ENCODE measurements around the gene ROMO1. TPM values are rescaled to one million over a fixed set of nuclear protein-coding genes. Genes with fewer than 3 reads are reported as not detected.

ROMO1 gene
- total and polyA plus RNA-seq, 7 donors = 133 to 379 (median 172) TPM

DNA sequence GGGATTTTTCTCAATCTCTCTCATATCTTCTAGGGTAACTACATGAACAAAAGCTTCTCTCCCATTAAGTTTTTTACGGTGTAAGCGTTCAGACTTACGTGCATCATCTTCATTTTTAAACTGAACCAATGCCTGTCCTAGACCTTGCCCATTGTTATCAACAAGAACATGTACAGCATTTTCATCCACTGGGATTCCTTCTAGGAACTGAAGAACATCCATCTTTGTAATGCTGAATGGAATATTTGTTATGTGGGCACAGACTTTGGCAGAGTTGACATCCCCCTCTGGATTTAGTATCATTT lies 45.8 kb upstream of the ROMO1 start:
- intact Hi-C loops (cut with DNase I) = loop anchor here in 1 of 2 donors (10.0 kb wide), 1 partner anchor 61 kb away; no protein-coding TSS in a partner anchor
- no peak for ATAC-seq
- DNase-seq = no peak
- Histone ChIP-seq H3K9me3 (no peaks in the 10 kb centered on the region), H3K27ac (no peak overlapping the region), H3K36me3 (ENCODE audit: insufficient read depth in 1 of 2, low read depth in 1 of 2) (peaks cover 4 to 38% of the 10 kb centered on the region in 2 donors), H3K4me1 (peaks cover 64% of the 10 kb centered on the region), H3K4me3 (no peak overlapping the region), H3K27me3 (ENCODE audit: insufficient read depth in 3 of 3, low read length in 2 of 3) (no peaks in the 10 kb centered on the region)
- TF ChIP-seq CTCF (IDR thresholded peaks at IDR 0.05) = no peak
- 98 to 99% (median 98%) methylated on average over 3 of the region's 3 CpGs for WGBS, 3 donors

GRCh38 chr20:35653893-35654292 lies 45.3 kb upstream of the ROMO1 start:
- Histone ChIP-seq H3K27ac (no peak overlapping the region), H3K36me3 (ENCODE audit: insufficient read depth in 1 of 2, low read depth in 1 of 2) (peaks cover 4 to 38% of the 10 kb centered on the region in 2 donors), H3K27me3 (ENCODE audit: insufficient read depth in 3 of 3, low read length in 2 of 3) (no peaks in the 10 kb centered on the region), H3K9me3 (no peaks in the 10 kb centered on the region), H3K4me3 (no peak overlapping the region), H3K4me1 (peaks cover 62% of the 10 kb centered on the region)
- ATAC-seq = no peak
- intact Hi-C loops (cut with DNase I) = loop anchor here in 1 of 2 donors (10.0 kb wide), 1 partner anchor 61 kb away; no protein-coding TSS in a partner anchor
- WGBS, 3 donors = 92 to 94% (median 94%) methylated on average over 4 of the region's 4 CpGs
- no peak for TF ChIP-seq CTCF (IDR thresholded peaks at IDR 0.05)
- DNase-seq = no peak

DNA sequence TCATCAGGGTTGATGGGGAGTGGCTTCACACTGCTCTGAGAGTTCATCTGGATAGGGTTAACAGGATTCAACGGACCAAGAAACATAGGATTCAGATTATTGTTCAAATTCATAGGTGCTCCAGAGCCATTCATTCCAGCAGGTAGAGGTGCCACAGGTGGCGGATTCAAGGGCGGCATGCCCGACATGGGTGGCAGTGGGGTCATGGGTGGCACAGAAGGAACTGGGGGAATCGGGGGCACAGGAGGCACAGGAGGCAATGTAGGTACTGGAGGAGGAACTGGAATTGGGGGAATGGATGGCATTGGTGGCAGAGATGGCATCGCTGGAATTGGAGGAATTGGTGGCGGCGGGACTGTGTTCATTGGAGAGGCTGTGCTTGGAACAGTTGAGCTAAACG lies 44.8 kb upstream of the ROMO1 start:
- no peaks in the 10 kb centered on the region for H3K9me3 ChIP-seq
- peaks cover 60% of the 10 kb centered on the region for H3K4me1 ChIP-seq
- ATAC-seq (no peak), DNase-seq (no peak)
- H3K4me3 ChIP-seq = no peak overlapping the region
- H3K27me3 ChIP-seq (ENCODE audit: insufficient read depth in 3 of 3, low read length in 2 of 3) = no peaks in the 10 kb centered on the region
- intact Hi-C loops (cut with DNase I) = loop anchor here in 1 of 2 donors (10.0 kb wide), 1 partner anchor 60 kb away; no protein-coding TSS in a partner anchor
- WGBS, 3 donors = 92 to 97% (median 94%) methylated on average over 9 of the region's 9 CpGs
- no peak overlapping the region for H3K27ac ChIP-seq
- peaks cover 4 to 38% of the 10 kb centered on the region in 2 donors for H3K36me3 ChIP-seq (ENCODE audit: insufficient read depth in 1 of 2, low read depth in 1 of 2)
- no peak for TF ChIP-seq CTCF (IDR thresholded peaks at IDR 0.05)

DNA sequence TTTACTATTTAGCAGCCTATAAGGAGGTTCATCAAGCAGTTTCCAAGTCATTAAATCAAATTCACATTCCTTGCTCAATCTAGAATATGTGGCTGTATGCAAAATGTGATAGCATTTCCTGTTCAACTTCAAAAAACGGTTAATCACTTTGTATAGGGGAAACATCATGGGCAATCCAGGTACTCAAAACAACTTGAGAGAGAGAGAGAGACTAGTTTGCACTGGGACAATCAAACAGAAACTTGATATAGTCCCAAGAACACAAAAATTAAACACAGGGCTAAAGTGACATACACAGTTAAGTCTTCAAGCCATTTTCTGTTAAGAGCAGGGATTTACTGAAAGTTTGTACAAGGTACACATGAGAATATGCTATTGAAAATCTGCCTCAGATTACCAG lies 41.9 kb upstream of the ROMO1 start:
- ATAC-seq = no peak
- H3K9me3 ChIP-seq = no peaks in the 10 kb centered on the region
- TF ChIP-seq CTCF (IDR thresholded peaks at IDR 0.05) = no peak
- no peaks in the 10 kb centered on the region for H3K27me3 ChIP-seq (ENCODE audit: insufficient read depth in 3 of 3, low read length in 2 of 3)
- intact Hi-C loops (cut with DNase I) = loop anchor here in 1 of 2 donors (10.0 kb wide), 1 partner anchor 58 kb away; no protein-coding TSS in a partner anchor
- no peak overlapping the region for H3K4me3 ChIP-seq
- peaks cover 59% of the 10 kb centered on the region for H3K4me1 ChIP-seq
- H3K36me3 ChIP-seq (ENCODE audit: insufficient read depth in 1 of 2, low read depth in 1 of 2) = peaks cover 4 to 28% of the 10 kb centered on the region in 2 donors
- H3K27ac ChIP-seq = no peak overlapping the region
- no peak for DNase-seq
- 20 to 41% (median 32%) methylated on average over 1 of the region's 1 CpG for WGBS, 3 donors
